ENCODE data around the gene CNNM2. TPM values are rescaled to one million over a fixed set of nuclear protein-coding genes. Genes with fewer than 3 reads are reported as not detected.

CNNM2 gene
- total RNA-seq, 3 donors from 2014 or later: 22.6 to 53.2 (median 27.3) TPM

- Histone ChIP-seq H3K4me3 (no peak overlapping the region), H3K4me1 (ENCODE audit: low read depth) (peaks cover 3% of the 10 kb centered on the region), H3K9me3 (no peaks in the 10 kb centered on the region), H3K36me3 (ENCODE audit: low read depth) (no peaks in the 10 kb centered on the region)
- ATAC-seq (no peak), DNase-seq (no peak)
- no peak for TF ChIP-seq CTCF (IDR thresholded peaks at IDR 0.05)
- intact Hi-C loops (cut with DNase I, micrococcal nuclease): no loop called here
Measured at GRCh38 chr10:102872163-102872562, 45.9 kb upstream of the CNNM2 start.

- ATAC-seq: no peak
- intact Hi-C loops (cut with DNase I, micrococcal nuclease): no loop called here
Measured at GRCh38 chr10:102876747-102877153, 41.3 kb upstream of the CNNM2 start.

GRCh38 chr10:102878629-102879028 lies 39.5 kb upstream of the CNNM2 start:
- Histone ChIP-seq H3K4me1 (ENCODE audit: low read depth) (no peaks in the 10 kb centered on the region), H3K4me3 (no peak overlapping the region), H3K9me3 (no peaks in the 10 kb centered on the region), H3K36me3 (ENCODE audit: low read depth) (no peaks in the 10 kb centered on the region)
- intact Hi-C loops (cut with DNase I, micrococcal nuclease): no loop called here
- TF ChIP-seq CTCF (IDR thresholded peaks at IDR 0.05): no peak
- no peak for DNase-seq
- no peak for ATAC-seq

More at GRCh38 chr10:102876747-102877153, 41.3 kb upstream of the CNNM2 start:
- no peak for TF ChIP-seq CTCF (IDR thresholded peaks at IDR 0.05)
- no peaks in the 10 kb centered on the region for H3K36me3 ChIP-seq (ENCODE audit: low read depth)
- H3K4me1 ChIP-seq (ENCODE audit: low read depth): no peaks in the 10 kb centered on the region
- no peaks in the 10 kb centered on the region for H3K9me3 ChIP-seq
- no peak for DNase-seq
- H3K4me3 ChIP-seq: no peak overlapping the region

- Histone ChIP-seq H3K9me3 (no peaks in the 10 kb centered on the region), H3K36me3 (ENCODE audit: low read depth) (no peaks in the 10 kb centered on the region), H3K4me3 (no peak overlapping the region), H3K4me1 (ENCODE audit: low read depth) (no peaks in the 10 kb centered on the region)
- ATAC-seq (no peak), DNase-seq (no peak)
- intact Hi-C loops (cut with DNase I, micrococcal nuclease): no loop called here
- TF ChIP-seq CTCF (IDR thresholded peaks at IDR 0.05): no peak
Measured at GRCh38 chr10:102880256-102880655, 37.8 kb upstream of the CNNM2 start.

- Histone ChIP-seq H3K4me3 (no peak overlapping the region), H3K4me1 (ENCODE audit: low read depth) (no peaks in the 10 kb centered on the region), H3K9me3 (no peaks in the 10 kb centered on the region), H3K36me3 (ENCODE audit: low read depth) (no peaks in the 10 kb centered on the region)
- no peak for ATAC-seq
- intact Hi-C loops (cut with DNase I, micrococcal nuclease): no loop called here
- no peak for DNase-seq
- no peak for TF ChIP-seq CTCF (IDR thresholded peaks at IDR 0.05)
Measured at GRCh38 chr10:102888048-102888447, 30.0 kb upstream of the CNNM2 start.

Data from mucosa of descending colon (tissue), 3 donors.